GM18508 (cell line): ENCODE measurements around the gene GJA3.

Source experiments
- ATAC-seq: cut with Tn5 transposase; IDR thresholded peaks from one replicate; pipeline ENCODE4 v1.9.1; 2021; ENCODE audit warnings: moderate number of reproducible peaks; ENCODE audit not compliant: insufficient read depth, unreplicated experiment

The GJA3 gene

DNA sequence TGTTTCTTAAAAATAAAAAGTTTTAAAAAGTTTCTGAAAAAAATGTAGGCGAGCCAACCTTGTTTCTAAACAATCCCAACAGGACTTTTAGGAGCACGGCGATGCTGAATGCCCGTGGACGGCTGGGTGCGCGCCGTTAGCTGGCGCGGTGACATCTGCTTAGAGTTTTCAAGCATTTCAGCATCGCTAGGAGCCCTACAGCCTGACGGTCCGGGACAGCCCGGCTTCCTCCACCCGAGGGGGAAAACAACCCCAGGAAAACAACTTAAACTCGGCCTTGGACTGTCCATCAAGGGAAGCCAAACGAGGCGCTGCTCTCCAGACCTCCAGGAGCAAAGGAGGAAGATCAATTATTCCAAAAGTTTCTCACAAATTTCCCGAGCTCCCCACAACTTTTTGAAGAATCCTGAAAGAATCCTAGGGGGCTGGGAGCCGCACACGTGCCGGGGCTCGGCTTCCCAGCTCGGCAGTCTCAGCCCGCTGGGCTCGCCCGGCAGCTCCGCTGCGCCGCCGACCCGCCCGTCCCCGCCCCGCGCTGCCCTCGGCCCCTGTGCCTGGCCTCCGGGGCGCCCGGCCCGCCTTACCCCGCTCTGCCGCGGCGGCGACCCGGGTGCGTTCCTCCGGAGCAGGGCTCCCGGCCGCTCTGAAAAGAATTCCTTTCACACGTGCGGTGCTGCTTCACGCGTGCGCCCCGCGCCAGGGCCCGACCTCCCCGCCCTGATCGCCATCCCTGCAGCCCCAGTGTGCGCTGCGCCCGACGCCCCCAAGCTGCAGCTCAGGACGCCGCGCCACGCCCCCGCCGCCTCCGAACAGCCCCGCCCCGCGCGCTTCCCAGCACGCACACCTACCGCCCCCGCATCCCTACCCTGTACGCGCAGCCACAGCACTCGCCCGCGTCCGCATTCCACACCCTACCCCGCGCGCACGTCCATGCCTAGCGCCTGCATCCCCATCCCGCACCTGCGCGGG, at the start of gene GJA3:
Gene GJA3, minus strand, starts transcription at position 747 of the 969 bp plus-strand sequence. CDS start 17,764 bp downstream, outside the sequence.
- no peak for ATAC-seq

DNA sequence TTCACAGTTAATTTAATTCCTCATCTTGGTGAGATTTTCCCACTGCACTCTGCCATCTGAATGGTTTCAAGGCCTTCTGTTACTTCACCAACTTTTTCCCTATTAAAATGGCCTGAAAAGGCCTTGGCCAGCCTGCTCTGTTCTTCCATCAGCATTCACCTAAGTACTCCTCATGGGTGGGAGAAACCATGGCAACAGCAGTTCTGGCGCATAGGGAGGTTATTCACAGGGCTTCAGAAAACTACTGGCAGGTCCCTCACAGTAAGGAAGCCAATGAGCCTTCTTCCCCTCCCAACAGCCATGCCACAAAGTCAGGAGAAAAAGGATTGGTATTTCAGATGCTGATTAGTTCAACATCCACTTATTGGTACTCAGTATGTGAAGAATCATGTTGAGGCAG, 49.1 kb upstream of the GJA3 start:
- no peak for ATAC-seq

DNA sequence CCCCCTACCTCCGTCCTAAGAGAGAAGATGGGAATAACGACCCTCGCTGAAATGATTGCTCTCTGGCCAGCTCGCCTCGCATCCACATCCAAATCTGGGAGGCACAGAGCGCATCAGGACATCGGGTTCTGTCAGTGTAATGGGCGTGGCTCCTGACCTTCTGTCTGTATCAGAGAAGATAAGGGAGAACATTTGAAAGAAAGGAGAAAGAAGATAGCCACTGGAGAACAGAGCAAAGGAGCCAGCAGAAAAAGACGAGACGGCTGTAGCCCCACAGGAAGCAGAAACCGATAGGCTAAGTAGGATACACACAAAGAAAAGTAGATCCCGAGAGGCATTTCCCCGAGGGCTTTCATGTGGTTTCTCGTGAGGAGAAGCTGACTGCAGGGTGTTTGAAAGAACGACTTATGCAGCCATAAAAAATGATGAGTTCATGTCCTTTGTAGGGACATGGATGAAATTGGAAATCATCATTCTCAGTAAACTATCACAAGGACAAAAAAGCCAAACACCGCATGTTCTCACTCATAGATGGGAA, 45.9 kb upstream of the GJA3 start:
- ATAC-seq: no peak

DNA sequence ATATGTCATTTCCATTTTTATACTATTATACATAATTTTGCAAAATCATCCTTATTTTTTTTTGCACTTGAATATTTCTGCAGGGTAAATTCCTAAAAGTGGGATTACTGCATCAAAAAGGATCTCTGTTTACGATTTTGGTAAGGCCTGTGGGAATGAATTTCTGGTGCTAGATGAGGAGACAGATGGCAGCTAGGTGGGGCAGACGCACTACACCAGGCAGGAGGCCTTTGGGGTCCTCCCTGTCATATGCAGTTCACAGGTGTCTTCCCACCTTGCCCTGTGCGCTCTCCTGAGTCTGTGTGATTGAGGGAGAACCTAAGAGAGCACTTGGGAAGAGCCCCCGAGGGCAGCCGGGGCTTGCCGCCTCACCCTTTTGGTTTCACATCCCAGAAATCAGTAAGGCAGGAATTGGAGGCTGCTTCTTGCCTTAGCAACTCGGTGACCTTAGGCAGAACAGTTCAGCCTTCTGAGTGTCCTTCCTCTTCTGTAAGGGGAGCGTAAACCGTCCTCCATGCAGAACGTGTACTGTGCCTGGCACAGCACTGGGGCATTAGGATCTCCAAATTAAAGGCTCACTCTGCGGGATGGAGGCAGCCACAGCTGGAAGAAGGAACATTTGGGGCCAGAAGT, 45.3 kb upstream of the GJA3 start:
- ATAC-seq: no peak

DNA sequence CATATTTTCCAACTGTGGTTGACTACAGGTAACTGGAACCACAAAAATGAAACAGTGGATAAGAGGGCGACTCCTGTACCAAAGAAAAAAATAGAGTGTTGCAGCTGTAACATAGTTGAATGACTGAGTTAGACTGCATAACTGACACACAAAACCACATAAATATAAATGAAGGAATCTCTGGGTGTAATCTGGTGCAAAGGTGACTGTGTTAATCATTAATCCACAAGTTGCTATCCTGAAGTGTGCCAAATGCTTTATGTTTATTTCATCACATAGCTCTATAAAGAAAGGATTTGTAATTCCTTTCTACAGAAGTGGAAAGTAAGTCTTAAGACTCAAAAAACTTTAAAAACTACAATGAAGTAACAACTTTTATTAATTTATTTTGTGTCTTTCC, 37.9 kb upstream of the GJA3 start:
- ATAC-seq: no peak

DNA sequence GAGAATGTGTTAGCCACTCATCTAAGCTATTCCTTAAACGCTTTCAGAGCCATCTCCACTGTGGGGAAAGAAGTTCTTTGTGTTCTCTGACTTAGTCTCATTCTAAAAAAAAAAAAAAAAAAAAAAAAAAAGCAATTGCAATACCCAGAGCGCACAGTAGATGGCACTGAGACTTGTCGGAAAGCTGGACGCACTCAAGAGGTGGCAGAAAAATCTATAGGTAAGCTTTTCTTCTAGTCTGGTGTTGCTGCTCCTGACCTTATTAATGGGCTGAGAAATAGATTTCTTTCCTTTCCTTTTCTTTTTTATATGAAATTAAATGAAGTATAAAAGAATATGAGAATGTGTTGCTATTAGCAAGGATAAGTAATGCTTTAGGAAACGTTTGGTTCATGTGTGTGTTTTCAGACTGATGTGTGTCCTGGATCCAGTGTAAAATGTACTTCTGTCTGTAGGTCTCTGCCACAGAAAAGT, 36.5 kb upstream of the GJA3 start:
- ATAC-seq: no peak

DNA sequence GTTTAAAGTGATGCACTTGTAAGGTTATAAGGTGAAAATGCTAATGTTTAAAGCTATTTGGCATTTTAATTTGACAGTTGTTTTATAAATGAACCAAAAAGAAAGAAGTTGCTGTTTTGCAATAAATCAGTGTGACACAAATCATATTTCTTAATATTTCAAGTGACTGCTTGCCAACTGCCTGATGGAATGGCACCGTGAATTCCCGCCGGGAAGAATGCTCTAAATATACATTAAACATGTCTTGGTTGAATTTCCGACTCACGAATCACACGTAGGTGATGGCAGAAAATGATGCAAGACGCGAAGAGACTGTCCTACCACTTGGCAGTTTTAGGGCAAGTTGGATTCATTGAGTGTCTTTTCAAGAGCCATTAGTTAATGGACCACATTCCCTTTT, 34.9 kb upstream of the GJA3 start:
- no peak for ATAC-seq

DNA sequence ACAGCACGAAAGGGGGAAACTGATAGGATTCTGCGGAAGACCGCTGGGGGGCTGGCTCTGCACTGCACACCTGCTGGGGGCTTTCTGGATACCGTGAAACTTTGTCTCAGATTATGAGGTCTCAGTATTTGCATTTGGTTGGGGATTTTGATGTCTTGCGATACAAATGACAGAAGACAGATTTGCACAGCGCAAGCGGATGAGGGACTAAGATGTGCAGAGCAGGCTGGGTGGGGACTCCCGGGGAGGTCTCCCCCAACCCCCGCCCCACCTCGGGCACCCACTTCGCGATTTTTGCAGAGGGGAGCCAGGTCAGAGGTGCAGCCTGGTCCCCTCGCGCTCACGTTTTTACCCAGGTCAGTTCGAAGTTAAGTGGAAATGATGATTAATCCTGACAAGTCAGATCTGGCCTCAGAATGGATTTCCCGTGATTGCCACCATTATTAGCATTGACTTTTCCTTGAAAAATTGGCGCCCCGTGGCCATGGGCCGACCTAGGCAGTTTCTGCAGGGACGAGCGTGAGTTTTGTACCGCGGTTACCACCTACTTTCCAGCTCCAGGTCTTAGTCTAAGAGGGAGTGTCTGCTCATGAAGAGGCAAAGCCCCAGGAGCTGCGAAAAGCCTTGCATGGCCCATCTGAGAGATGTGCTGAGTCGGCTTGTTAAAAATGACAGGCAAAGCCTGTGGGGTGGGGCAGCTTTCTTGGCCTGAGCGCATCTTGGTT, 33.2 kb upstream of the GJA3 start:
- no peak for ATAC-seq

DNA sequence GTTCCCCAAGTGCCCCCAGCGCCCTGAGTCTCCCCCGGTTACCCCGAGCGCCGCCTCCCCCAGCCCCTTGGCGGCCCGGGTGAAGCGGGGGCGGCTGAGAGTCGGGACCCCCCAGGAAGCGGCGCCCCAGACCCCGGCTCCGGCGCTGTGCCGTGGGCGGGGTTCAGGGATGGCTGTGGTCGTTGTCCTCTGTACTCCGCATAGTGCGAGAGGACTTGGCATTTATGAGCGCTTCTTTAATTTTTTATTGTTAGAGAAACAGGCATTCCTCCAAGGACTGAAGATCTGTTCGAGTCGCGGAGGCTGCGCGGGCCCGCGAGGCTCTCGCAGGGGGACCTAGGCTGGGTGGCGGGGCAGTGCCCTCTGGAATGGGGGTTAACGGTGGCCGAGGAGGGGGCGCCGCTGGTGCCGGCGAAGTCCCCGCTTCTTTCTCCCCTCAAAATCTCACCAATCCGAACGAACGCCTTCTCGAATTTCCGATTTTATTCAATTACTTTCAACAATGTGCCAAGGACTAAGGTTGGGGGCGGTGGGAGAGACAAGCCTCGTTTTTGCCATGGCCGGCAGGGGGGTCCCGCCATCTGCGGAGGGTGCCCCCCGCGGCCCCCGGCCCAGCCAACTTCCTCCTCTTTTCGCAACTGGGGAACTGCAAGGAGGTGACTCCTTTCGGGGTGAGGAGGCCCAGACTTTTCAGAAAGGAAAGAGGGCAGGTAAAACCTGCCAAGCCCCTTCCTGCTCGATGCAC, 32.5 kb upstream of the GJA3 start:
- no peak for ATAC-seq

DNA sequence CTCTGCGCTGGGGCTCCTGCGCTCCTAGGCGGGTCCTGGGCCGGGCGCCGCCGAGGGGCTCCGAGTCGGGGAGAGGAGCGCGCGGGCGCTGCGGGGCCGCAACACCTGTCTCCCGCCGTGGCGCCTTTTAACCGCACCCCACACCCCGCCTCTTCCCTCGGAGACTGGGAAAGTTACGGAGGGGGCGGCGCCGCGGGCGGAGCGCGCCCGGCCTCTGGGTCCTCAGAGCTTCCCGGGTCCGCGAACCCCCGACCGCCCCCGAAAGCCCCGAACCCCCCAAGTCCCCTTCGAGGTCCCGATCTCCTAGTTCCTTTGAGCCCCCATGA, 31.9 kb upstream of the GJA3 start, which contains the start of gene GJB2:
Gene GJB2, minus strand, starts transcription at position 103 of the 326 bp plus-strand sequence. CDS start 3,357 bp downstream, outside the sequence.
- ATAC-seq: no peak

DNA sequence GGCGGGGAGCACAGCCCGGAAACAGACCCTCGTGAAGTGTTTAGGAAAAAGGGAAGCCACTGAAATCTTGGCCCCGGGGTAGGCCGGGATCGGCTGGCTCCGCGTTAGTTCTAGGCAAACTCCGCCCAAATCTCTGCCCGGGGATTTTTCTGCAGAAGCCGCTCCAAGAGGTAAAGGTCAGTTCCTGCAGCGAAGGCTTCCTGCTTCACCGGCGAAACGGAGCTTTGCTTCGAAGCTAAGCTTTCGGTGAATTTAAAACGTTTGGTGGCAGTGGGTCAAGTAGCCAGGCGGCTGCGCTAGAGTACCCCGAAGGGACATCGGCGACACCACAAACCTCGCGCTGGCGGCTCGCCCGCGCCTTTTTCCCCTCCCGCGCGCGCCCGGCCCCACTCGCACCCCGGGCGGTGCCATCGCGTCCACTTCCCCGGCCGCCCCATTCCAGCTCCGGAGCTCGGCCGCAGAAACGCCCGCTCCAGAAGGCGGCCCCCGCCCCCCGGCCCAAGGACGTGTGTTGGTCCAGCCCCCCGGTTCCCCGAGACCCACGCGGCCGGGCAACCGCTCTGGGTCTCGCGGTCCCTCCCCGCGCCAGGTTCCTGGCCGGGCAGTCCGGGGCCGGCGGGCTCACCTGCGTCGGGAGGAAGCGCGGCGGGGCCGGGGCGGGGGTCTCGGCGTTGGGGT, 31.4 kb upstream of the GJA3 start:
- no peak for ATAC-seq

DNA sequence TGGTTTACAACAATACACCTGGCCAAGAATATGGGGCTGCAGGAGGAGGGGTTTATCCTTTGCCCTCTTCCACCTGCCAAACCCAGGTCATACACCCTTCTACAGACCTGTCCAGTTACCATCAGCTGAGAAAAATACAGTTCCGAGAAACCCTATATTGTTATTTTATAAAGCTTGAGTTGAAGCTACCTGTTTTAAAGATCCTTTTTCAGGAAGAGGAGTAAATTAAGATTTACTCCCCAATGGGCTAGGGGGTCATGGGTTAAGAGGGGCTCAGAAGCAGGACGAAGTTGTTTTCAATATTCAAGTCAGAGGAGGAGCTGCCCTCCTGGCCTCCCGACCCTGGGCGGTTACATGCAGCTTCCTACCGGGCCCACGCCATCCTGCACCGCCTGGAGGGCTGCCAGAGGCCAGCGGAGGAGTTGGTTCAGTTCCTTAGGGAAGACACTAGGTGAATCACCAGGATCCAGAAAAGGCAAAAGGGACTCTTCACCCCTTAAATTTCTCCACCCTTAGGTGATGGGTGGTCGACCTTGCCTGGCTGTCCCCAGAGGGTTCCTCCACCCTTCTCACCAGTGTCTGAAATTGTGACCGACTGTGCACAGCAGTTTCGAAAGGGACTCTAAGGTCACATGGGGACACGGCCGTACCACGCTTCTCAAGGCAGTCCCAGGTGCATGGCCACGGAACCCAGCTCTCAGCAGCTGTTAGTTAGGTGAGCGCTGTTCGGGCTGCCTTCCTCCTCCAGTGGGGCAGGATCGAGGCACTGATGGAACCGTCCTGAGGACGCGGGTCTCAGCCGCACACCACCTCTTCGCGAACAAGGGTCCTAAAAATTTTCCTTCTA, 30.7 kb upstream of the GJA3 start:
- no peak for ATAC-seq

DNA sequence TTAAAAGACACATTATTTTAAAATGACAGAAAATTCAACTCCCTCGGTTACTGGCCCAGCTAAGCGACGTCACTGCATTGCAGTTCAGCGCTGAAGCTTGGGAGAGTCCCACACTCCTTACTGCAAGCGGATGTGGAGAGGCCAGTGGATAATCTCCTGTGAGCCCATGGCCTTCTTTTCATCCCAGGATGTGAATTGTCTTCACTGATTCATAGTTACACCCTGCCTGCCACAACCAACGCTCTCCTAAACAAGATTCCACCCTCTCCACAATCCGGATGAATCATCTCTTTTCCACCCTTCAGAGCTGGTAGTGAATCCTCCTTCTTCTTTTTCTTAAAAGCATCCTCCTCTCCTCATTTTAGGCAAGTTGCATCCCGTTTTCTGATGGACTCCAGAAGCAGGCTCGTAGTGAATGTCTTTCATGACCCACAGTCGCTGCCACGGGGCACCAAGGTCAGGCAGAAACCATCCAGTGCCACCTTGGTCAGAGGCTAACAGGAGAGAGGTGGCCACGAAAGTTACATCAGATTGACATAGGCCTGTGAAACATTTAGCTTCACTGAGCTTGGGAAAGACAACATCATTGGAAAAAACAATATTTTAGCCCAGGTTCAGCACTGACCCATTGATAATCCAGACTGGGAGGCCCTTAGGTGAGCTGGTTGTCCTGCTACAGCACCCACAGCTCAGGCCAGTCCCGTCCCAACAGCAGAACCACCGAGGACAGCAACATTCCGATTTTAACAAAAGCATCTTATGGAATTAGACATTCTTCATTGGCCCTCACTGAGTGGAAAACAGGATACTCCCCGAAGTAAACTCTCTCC, 29.8 kb upstream of the GJA3 start:
- ATAC-seq: no peak

DNA sequence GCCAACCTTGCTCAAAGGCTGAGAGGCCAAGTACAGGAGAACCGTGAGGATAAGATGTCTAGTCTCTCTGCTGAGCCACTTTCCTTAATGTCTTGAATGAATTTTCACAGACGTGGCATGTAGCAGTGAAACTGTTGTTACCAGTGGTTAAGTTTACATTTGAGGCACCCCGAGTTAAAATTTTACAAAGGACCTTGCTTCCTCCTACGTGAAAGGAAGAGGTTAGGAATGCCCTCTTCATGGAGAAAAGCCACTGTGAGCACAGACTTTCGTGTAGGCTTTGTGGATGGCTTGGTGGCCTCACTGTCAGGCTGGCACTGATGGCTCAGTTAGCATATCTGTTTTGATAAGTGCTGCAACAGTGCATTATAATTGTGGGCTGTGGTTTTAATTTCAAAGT, 29.2 kb upstream of the GJA3 start:
- ATAC-seq: no peak

DNA sequence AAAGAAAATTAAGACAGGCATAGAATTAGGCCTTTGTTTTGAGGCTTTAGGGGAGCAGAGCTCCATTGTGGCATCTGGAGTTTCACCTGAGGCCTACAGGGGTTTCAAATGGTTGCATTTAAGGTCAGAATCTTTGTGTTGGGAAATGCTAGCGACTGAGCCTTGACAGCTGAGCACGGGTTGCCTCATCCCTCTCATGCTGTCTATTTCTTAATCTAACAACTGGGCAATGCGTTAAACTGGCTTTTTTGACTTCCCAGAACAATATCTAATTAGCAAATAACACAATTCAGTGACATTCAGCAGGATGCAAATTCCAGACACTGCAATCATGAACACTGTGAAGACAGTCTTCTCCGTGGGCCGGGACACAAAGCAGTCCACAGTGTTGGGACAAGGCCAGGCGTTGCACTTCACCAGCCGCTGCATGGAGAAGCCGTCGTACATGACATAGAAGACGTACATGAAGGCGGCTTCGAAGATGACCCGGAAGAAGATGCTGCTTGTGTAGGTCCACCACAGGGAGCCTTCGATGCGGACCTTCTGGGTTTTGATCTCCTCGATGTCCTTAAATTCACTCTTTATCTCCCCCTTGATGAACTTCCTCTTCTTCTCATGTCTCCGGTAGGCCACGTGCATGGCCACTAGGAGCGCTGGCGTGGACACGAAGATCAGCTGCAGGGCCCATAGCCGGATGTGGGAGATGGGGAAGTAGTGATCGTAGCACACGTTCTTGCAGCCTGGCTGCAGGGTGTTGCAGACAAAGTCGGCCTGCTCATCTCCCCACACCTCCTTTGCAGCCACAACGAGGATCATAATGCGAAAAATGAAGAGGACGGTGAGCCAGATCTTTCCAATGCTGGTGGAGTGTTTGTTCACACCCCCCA, 28.1 kb upstream of the GJA3 start:
- ATAC-seq: no peak

DNA sequence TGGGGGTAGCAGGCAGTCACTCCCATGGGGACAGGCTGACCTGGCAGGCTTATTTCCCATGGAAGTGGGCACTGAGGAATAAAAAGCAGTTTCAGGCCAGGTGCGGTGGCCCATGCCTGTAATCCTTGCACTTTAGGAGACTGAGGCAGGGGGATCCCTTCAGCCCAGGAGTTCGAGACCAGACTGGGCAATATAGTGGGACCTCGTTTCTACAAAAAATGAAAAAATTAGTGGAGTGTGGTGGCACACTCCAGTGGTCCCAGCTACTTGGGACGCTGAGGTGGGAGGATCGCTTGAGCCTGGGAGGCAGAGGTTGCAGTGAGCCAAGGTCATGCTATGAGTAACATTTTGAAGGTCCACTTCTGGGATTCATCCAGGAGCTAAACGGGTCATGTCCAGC, 25.9 kb upstream of the GJA3 start:
- no peak for ATAC-seq
